GM18861 (cell line): ENCODE measurements around the gene ZG16B.
A peak's percentile ranks its signal among the peaks of the same experiment; 100 is the strongest.

Experiments
- ATAC-seq: cut with Tn5 transposase; IDR thresholded peaks from one replicate; pipeline ENCODE4 v1.9.1; 2021; ENCODE audit not compliant: unreplicated experiment

ZG16B gene

GRCh38 chr16:2860826-2861567 lies 30.9 kb downstream of the ZG16B start:
- ATAC-seq = no peak

DNA sequence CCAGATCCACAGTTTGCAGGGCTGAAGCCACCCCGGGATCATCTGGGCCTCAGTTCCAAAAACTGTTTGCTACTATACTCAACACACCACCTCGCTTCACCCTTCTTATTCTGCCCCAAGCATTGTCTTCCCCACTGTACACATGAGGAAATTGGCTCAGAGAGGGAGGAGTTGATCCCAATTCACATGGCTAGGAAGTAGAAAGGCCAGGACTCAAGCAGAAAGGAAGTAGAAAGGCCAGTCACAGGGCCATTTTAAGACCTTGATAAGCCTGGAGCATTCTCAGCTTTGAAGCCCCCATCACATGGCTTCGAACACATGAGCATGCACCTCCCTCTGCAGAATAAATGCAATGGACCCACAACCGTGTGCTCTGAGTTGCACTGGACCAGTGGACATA lies 35.5 kb downstream of the ZG16B start:
- no peak for ATAC-seq

DNA sequence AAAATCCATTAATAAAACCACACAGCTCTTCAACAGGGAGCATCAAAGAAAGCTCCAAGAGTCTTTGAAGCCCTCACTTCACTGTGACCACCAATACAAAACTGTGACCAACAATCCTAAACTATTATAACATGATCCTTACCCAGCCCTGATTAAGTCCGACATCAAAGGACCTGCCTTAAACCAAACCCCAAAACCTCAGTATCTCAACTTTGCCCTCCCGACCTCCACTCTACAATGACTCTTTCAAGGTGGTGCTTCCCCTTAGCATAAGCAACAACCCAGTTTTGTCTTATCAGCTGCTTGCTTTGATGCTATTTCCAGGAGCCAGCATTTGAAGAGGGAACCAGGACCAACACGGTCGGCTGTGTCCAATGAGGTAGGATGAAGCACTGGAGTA lies 36.3 kb downstream of the ZG16B start:
- no peak for ATAC-seq

DNA sequence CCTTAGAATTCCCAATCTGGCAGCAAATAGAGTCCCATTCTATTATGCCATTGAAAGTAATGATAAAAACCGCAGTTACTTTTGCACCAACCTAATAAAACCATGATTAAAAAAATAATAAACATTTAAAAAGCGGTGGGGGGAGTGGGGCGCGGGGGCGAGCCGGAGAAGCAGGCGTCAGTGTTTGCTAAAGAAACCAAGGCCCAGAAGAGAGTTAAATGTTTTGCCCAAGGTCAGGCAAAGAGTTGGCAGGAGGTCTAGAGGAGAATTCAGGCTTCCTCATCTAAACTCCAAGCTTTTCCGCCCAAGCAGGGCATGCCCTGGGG lies 37.5 kb downstream of the ZG16B start:
- ATAC-seq = no peak

DNA sequence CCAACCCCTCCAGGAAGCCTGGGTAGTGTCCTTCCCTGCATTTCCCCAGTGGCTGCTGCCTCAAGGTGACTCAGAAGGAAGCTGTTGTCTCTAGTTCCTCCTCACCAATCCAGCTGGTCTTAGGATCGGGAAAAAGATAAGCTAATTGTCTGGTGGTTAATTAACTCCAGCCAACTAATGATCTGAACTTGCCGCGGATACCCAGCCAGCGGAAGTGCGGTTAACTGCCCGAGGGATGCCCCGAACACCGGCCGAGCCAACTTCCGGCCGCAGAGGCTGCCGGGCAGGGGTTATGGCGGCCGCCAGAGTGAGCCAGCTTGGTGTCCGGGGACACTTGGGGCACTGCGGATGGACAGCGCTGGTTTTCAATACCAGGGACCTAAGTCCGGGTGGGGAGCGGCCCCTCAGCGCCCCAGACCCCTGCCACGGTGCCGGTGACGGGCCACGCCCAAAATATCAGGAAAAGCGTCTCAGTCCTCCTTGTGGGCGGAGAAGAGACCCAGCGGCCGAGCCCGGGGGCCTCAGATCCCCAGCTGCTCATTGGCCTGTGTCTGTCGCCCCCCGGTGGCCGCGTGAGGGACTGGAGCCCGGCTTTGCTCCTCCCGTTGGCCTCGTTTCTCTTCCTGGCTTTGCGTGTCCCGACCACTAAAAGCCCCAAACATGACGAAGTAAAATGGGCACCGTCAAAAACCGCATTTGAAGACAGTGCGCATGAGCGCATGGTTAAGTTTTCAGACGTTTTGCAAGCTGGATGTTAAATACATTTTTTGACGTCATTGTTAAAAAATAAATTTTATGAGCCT lies 38.1 kb downstream of the ZG16B start:
- peak; percentile 79 for ATAC-seq

DNA sequence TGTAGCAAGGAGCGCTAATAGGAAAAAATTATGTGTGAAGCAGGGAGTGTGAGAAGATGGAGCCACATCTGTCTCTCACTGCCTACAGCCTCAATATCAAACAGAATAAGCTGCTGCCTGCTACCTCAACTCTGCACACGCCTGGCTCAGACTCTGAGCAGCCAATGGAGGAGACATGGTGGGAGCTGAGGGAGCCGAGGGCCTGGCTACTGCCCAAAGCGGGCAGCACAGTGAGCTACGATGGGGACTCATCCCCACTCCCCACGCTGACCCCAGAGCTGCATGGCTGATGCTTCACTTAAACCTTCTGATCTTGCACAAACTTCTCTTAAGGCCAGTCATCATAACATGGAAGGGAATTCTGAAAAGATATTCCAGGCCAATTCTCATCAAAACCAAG lies 41.8 kb downstream of the ZG16B start:
- no peak for ATAC-seq

- ATAC-seq = no peak
Measured at GRCh38 chr16:2874032-2874911, 44.2 kb downstream of the ZG16B start.

GRCh38 chr16:2874912-2875362 lies 44.8 kb downstream of the ZG16B start:
- ATAC-seq = no peak

DNA sequence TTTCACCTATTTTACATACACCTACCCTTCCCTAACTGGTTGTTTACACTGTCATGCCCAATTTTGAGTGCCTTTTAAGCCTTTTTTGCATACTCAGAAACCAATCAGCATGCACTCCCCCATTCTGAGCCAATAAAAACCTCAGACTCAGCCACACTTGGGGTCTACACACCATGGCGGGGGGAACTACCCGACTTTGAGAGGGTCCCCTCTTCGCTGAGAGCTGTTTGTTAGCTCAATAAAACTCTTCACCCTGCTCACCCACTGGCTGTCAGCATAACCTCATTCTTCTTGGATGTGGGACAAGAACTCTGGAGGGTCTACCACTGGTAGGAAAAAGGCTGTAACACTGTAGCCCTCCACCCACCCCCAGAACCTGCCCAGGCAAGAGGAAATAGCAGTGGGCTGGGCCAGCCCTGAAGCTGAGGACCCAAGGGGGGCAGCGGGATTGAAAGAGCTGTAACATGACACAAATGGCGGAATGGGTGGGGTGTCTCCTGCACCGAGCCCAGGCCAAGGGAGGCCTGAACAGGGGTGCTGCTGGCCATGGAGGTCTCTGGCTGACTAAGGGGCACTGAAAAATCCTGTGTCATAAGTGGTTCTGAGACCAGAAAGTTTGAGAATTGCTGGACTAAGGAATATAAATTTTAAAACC lies 49.9 kb downstream of the ZG16B start:
- ATAC-seq = no peak
